Measurements from ENCODE around the gene QKI. TPM values are rescaled to one million over a fixed set of nuclear protein-coding genes. Genes with fewer than 3 reads are reported as not detected.

QKI gene
- total RNA-seq, 4 donors from 2014 or later = 283 to 425 (median 344) TPM

DNA sequence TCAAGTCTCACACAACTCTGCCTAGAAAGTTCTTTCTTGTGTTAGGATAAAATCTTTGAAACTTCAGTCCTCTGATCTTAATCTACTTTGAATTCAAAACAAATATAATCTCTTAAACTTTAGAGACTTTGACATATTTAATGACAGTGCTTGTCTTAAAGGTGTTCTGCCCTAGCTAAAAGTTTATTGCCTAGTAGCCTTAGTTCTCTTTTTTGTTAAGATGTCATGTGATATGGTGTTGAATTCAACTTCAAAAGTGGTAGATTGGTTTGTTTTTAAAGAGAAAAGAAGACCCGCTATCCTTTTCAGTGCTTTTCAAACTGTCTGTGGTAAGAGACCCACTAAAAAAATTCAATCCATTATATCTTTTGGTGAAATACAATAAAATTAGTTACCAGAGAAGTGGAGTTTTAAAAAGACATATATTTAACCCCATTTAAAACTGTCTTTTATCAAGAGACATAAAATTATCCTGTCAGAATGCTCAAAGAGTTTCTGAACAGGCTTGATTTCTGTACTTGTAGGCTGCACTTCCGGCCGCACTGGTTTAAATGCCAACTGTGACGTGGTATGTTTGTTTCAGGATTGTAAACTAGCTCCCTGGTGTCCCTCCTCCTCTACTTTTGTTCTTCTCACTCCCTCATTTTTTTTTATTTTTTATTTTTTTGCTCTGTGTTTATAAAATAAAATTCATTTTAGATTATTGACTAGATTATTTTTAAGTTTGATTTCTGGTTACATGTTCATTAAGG lies 76.5 kb downstream of the QKI start:
- peak; percentile 65 to 78 for ATAC-seq

DNA sequence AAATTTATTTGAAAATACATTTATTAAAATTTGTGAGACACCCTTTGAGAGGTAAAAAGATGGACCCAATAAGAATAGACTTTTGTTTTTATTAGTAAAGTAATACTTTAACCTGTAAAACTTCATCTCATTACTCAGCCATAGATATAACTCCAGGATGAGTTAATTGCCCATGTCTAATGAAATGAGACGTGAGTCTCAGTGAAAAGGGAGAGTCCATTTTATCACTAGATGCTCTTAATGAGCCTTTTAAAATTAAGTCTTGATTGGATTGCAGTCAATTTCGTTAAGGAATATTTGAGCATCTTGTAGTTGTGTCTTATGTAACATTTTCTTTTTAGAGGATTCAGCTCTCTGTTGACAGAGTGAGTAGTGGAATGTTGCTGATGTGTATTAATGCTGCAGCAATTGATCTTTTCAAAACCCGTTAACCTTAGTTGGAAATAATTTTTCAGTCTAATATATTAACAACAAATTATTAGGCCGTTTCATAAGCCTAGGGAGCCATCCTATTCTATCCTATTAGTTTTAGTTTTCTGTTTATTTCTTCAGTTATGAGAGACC lies 77.3 kb downstream of the QKI start:
- no peak for ATAC-seq
- H3K27ac ChIP-seq = peak overlapping the region; percentile 76 to 84 (median 78)
- H3K4me1 ChIP-seq = peaks cover 97% of the 10 kb centered on the region in 2 donors
- no peak for DNase-seq
- no peaks in the 10 kb centered on the region for H3K36me3 ChIP-seq
- intact Hi-C loops (cut with DNase I; ENCODE audit: low total_unique reads) = loop anchor here (5.0 kb wide), 1 partner anchor 40 kb away; no protein-coding TSS in a partner anchor
- H3K9me3 ChIP-seq = no peaks in the 10 kb centered on the region
- no peaks in the 10 kb centered on the region for H3K27me3 ChIP-seq
- H3K4me3 ChIP-seq = peak overlapping the region in 2 of 4 donors; percentile 0 to 17
- in situ Hi-C loops (cut with MboI; ENCODE audit: low sequenced_read_pairs in 4 of 4) = no loop called here
- no peak for TF ChIP-seq POLR2A (IDR thresholded peaks at IDR 0.05)
- TF ChIP-seq, protein P1, sequence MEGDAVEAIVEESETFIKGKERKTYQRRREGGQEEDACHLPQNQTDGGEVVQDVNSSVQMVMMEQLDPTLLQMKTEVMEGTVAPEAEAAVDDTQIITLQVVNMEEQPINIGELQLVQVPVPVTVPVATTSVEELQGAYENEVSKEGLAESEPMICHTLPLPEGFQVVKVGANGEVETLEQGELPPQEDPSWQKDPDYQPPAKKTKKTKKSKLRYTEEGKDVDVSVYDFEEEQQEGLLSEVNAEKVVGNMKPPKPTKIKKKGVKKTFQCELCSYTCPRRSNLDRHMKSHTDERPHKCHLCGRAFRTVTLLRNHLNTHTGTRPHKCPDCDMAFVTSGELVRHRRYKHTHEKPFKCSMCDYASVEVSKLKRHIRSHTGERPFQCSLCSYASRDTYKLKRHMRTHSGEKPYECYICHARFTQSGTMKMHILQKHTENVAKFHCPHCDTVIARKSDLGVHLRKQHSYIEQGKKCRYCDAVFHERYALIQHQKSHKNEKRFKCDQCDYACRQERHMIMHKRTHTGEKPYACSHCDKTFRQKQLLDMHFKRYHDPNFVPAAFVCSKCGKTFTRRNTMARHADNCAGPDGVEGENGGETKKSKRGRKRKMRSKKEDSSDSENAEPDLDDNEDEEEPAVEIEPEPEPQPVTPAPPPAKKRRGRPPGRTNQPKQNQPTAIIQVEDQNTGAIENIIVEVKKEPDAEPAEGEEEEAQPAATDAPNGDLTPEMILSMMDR (IDR thresholded peaks at IDR 0.05 in 4 of 5, conservative IDR thresholded peaks at IDR 0.05 in 1 of 5) = no peak

More for the DNA sequence above, 76.5 kb downstream of the QKI start:
- DNase-seq = peak; percentile 67 to 83
- Histone ChIP-seq H3K4me1 (peaks cover 97 to 98% of the 10 kb centered on the region in 2 donors), H3K9me3 (no peaks in the 10 kb centered on the region), H3K27me3 (no peaks in the 10 kb centered on the region), H3K27ac (peak overlapping the region; percentile 76 to 84 (median 78)), H3K36me3 (no peaks in the 10 kb centered on the region), H3K4me3 (peak overlapping the region in 1 of 4 donors; percentile 17)
- intact Hi-C loops (cut with DNase I; ENCODE audit: low total_unique reads) (loop anchor here (5.0 kb wide), 1 partner anchor 41 kb away; no protein-coding TSS in a partner anchor), in situ Hi-C loops (cut with MboI; ENCODE audit: low sequenced_read_pairs in 4 of 4) (no loop called here)
- TF ChIP-seq, protein P1 (IDR thresholded peaks at IDR 0.05 in 4 of 5, conservative IDR thresholded peaks at IDR 0.05 in 1 of 5) = no peak
- TF ChIP-seq POLR2A (IDR thresholded peaks at IDR 0.05) = no peak

DNA sequence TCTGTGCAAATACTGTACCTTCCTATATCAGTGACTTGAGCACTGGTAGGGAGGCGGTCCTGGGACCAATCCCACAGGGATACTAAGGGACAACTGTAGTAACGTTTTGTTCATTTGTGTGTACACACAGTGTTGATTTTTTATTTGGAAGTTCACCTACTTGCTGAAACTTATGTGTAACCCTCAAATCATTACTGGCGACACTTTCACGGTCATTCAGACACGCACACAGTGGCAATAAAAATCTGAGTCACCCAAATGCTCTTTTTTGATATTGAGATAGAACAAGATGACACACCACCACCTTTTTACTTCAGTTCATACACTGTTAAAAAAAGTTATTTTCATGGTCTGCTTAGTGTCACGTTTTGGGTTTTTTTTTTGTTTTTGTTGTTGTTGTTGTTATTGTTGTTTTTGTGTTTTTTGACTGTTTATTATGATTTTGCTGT lies 79.8 kb downstream of the QKI start:
- Histone ChIP-seq H3K27me3 (no peaks in the 10 kb centered on the region), H3K4me3 (no peak overlapping the region), H3K9me3 (no peaks in the 10 kb centered on the region), H3K36me3 (no peaks in the 10 kb centered on the region), H3K4me1 (peaks cover 91 to 92% of the 10 kb centered on the region in 2 donors), H3K27ac (peak overlapping the region; percentile 76 to 84 (median 78))
- ATAC-seq (peak in 1 of 2 donors; percentile 12), DNase-seq (no peak)
- intact Hi-C loops (cut with DNase I; ENCODE audit: low total_unique reads) = loop anchor here (5.0 kb wide), 1 partner anchor 38 kb away; no protein-coding TSS in a partner anchor
- in situ Hi-C loops (cut with MboI; ENCODE audit: low sequenced_read_pairs in 4 of 4) = no loop called here
- no peak for TF ChIP-seq POLR2A (IDR thresholded peaks at IDR 0.05)
- TF ChIP-seq, protein P1 (IDR thresholded peaks at IDR 0.05 in 4 of 5, conservative IDR thresholded peaks at IDR 0.05 in 1 of 5) = no peak

DNA sequence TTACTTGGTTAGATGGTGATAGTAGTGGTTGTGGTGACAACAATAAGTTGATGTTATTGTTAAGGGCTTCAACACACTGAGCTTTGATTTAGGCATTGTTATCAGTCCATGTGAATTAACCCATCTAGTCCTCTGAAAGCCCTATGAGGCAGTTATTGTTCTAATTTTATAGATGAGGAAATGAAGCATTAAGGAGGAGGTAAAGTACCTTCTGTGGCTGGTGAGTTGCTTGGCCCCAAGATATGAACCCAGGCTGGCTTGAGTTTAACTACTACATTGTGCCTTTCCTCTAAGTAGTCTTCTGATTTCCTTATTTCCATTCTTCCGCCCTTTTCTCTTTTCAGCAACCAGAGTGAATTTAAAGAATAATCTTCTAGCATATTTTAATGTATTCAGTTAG lies 81.7 kb downstream of the QKI start:
- intact Hi-C loops (cut with DNase I; ENCODE audit: low total_unique reads) = no loop called here
- no peak overlapping the region for H3K4me3 ChIP-seq
- H3K27me3 ChIP-seq = no peaks in the 10 kb centered on the region
- H3K9me3 ChIP-seq = no peaks in the 10 kb centered on the region
- H3K4me1 ChIP-seq = peaks cover 92 to 93% of the 10 kb centered on the region in 2 donors
- no peak for TF ChIP-seq POLR2A (IDR thresholded peaks at IDR 0.05)
- TF ChIP-seq, protein P1 (IDR thresholded peaks at IDR 0.05 in 4 of 5, conservative IDR thresholded peaks at IDR 0.05 in 1 of 5) = no peak
- H3K36me3 ChIP-seq = no peaks in the 10 kb centered on the region
- in situ Hi-C loops (cut with MboI; ENCODE audit: low sequenced_read_pairs in 4 of 4) = no loop called here
- DNase-seq = no peak
- peak overlapping the region; percentile 35 to 84 (median 76) for H3K27ac ChIP-seq
- no peak for ATAC-seq

Data from gastrocnemius medialis (tissue), 4 donors.